K562 (cell line): Measurements from ENCODE around the gene RAB4B. TPM values are rescaled to one million over a fixed set of nuclear protein-coding genes. Genes with fewer than 3 reads are reported as not detected.
"Not testable (repeated sequence)": the region's sequence is repeated elsewhere in the genome, so short reads cannot be mapped to it uniquely, and the experiment has no call there.

ENCODE experiments used
- ATF1 ChIP-seq, 2 experiments: fragments of 450-650 bp in 1 of 2; IDR thresholded peaks; 2 replicates each; pipeline ENCODE4 v1.6.1; 2016; ENCODE audit warnings: missing compliant biosample characterization in 1 of 2, missing genetic modification characterization in 1 of 2
- BACH1 ChIP-seq: fragments of 200-800 bp; sonication (Bioruptor generic); IDR thresholded peaks from 2 replicates; pipeline ENCODE4 v1.6.1; 2016; ENCODE audit warnings: missing genetic modification characterization, missing compliant biosample characterization
- CBFA2T2 ChIP-seq: fragments of 450-650 bp; conservative IDR thresholded peaks from 2 replicates; pipeline ENCODE4 v1.6.1; 2017; ENCODE audit warnings: mild to moderate bottlenecking
- CBX3 ChIP-seq, 2 experiments: IDR thresholded peaks; 1 replicate in 1 of 2; 2 replicates in 1 of 2; pipeline ENCODE4 v1.6.1; 2012; ENCODE audit warnings: inconsistent platforms in 2 of 2, low read length in 2 of 2, borderline replicate concordance in 1 of 2, control low read depth in 1 of 2
- FOXA3 ChIP-seq, 2 experiments: fragments of 450-650 bp in 1 of 2; sonication (generic) in 1 of 2; formaldehyde crosslinking; IDR thresholded peaks in 1 of 2; conservative IDR thresholded peaks in 1 of 2; 2 replicates each; pipeline versions ENCODE4 v1.4.0 to v1.8.0; 2020 to 2022; ENCODE audit warnings: mild to moderate bottlenecking in 2 of 2, missing genetic modification reagents in 1 of 2
- KDM1A ChIP-seq, 2 experiments: fragments of 450-650 bp; IDR thresholded peaks; 2 replicates each; pipeline ENCODE4 v1.6.1; 2016; ENCODE audit warnings: mild to moderate bottlenecking in 2 of 2
- L3MBTL2 ChIP-seq: fragments of 450-650 bp; IDR thresholded peaks from 2 replicates; pipeline ENCODE4 v1.6.1; 2016; ENCODE audit warnings: mild to moderate bottlenecking, moderate library complexity
- MBD2 ChIP-seq: sonication (generic); IDR thresholded peaks from 2 replicates; pipeline ENCODE4 v1.6.1; 2016; ENCODE audit warnings: low read depth, borderline replicate concordance
- NCOA1 ChIP-seq: fragments of 450-650 bp; IDR thresholded peaks from 2 replicates; pipeline ENCODE4 v1.6.1; 2016; ENCODE audit warnings: low read depth
- NR2C1 ChIP-seq, 2 experiments: fragments of 450-650 bp; IDR thresholded peaks; 2 replicates each; pipeline ENCODE4 v1.6.1; 2017; ENCODE audit warnings: mild to moderate bottlenecking in 2 of 2, antibody characterized with exemption in 1 of 2, inconsistent platforms in 1 of 2, missing compliant biosample characterization in 1 of 2, missing genetic modification characterization in 1 of 2
- PHF20 ChIP-seq: fragments of 450-650 bp; IDR thresholded peaks from 2 replicates; pipeline ENCODE4 v1.6.1; 2018; ENCODE audit not compliant: partially characterized antibody
- PKNOX1 ChIP-seq: fragments of 450-650 bp; IDR thresholded peaks from 2 replicates; pipeline ENCODE4 v1.6.1; 2016
- TEAD1 ChIP-seq, 2 experiments: fragments of 450-650 bp in 1 of 2; sonication (generic) in 1 of 2; formaldehyde crosslinking; IDR thresholded peaks; 2 replicates each; pipeline versions ENCODE4 v1.4.0 to v1.8.0; 2020 to 2022; ENCODE audit warnings: mild to moderate bottlenecking in 2 of 2, missing genetic modification reagents in 1 of 2
- UBTF ChIP-seq, 2 experiments: IDR thresholded peaks; 2 replicates each; pipeline ENCODE4 v1.6.1; 2012; ENCODE audit warnings: improper control_type of control experiment in 2 of 2, low read depth in 2 of 2, low read length in 2 of 2, borderline replicate concordance in 1 of 2
- ZFP91 ChIP-seq: sonication (generic); formaldehyde crosslinking; IDR thresholded peaks from 2 replicates; pipeline ENCODE4 v1.8.0; 2022; ENCODE audit warnings: mild to moderate bottlenecking, missing genetic modification reagents
- ZNF174 ChIP-seq: fragments of 250-450 bp; sonication (Bioruptor Pico); IDR thresholded peaks from 2 replicates; pipeline ENCODE4 v1.4.0; 2020; ENCODE audit warnings: mild to moderate bottlenecking
- ZNF589 ChIP-seq: fragments of 200-800 bp; sonication (Bioruptor generic); IDR thresholded peaks from 2 replicates; pipeline ENCODE4 v1.6.1; 2016; ENCODE audit warnings: low read depth, missing genetic modification characterization, missing compliant biosample characterization
- ZNF668 ChIP-seq: fragments of 250-450 bp; sonication (Bioruptor Pico); IDR thresholded peaks from 2 replicates; pipeline ENCODE4 v1.8.0; 2022; ENCODE audit warnings: mild to moderate bottlenecking, inconsistent platforms
- ZNF79 ChIP-seq: fragments of 250-450 bp; sonication (Bioruptor Pico); IDR thresholded peaks from 2 replicates; pipeline ENCODE4 v1.4.0; 2020; ENCODE audit warnings: low read depth, mild to moderate bottlenecking, moderate library complexity
- polyA plus RNA-seq, 8 experiments: library from polyadenylated mRNA; depleted of rRNA in 4 of 8; stranded (reverse) in 5 of 8; unstranded in 3 of 8; fragments of >200 nt; fragmentation: Nextera tagmentation in 2 of 8; fragmentation: Illumina TruSeq in 1 of 8; extraction: Ambion mirVana in 2 of 8; extraction: Trizol in 1 of 8; gene quantifications; 2 replicates each; pipeline versions ENCODE4 v1.2.1 to v1.2.3, GENCODE V29; 2011 to 2014; ENCODE audit warnings: inconsistent platforms in 1 of 8, missing spikeins in 1 of 8
- total RNA-seq, 7 experiments: library from RNA; depleted of rRNA in 6 of 7; stranded (reverse); fragments of >200 nt in 6 of 7; fragmentation: Illumina TruSeq in 2 of 7; extraction: Trizol in 2 of 7; gene quantifications; 2 replicates each; pipeline versions ENCODE4 v1.2.1 to v1.2.3, GENCODE V29; 2011 to 2021; ENCODE audit warnings: low replicate concordance in 1 of 7
- TF ChIP-seq, protein P1 (sequence below): IDR thresholded peaks from 2 replicates; pipeline ENCODE4 v1.6.1; 2014; ENCODE audit warnings: antibody characterized with exemption

Gene RAB4B
- total and polyA plus RNA-seq, 9 of the 15 experiments (the other 6 are each of a cell fraction or from before 2014, with no cell fraction given), result 0.28 to 20.4 (median 9.0) TPM

GRCh38 chr19:40822704-40823553, 44.9 kb downstream of the RAB4B start (continued):
- TF ChIP-seq TEAD1 (CRISPR knock-in tag; IDR thresholded peaks at IDR 0.05), result peak; percentile 93 to 97
- TF ChIP-seq L3MBTL2, result peak; percentile 94
- TF ChIP-seq, protein P1, sequence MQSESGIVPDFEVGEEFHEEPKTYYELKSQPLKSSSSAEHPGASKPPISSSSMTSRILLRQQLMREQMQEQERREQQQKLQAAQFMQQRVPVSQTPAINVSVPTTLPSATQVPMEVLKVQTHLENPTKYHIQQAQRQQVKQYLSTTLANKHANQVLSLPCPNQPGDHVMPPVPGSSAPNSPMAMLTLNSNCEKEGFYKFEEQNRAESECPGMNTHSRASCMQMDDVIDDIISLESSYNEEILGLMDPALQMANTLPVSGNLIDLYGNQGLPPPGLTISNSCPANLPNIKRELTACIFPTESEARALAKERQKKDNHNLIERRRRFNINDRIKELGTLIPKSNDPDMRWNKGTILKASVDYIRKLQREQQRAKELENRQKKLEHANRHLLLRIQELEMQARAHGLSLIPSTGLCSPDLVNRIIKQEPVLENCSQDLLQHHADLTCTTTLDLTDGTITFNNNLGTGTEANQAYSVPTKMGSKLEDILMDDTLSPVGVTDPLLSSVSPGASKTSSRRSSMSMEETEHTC, result peak; percentile 49; the same call in 1 of the 2 replicates
- 0 out of 2 replicates have a peak, but pooled peaks have one; percentile 46 for TF ChIP-seq ZFP91
- 0 out of 2 replicates have a peak, but pooled peaks have one; percentile 42 for TF ChIP-seq ZNF79 (CRISPR knock-in tag)
- TF ChIP-seq FOXA3 (CRISPR knock-in tag; conservative IDR thresholded peaks at IDR 0.05 in 1 of 2, IDR thresholded peaks at IDR 0.05 in 1 of 2), result peak; percentile 26 to 75; a peak in 2 of 4 replicates
- not testable (repeated sequence) for TF ChIP-seq ATF1 (CRISPR knock-in tag; IDR thresholded peaks at IDR 0.05); NR2C1 (IDR thresholded peaks at IDR 0.05)
- peak; percentile 59; the same call in 1 of the 2 replicates for TF ChIP-seq ATF1 (tag; IDR thresholded peaks at IDR 0.05)
- TF ChIP-seq NR2C1 (tag; IDR thresholded peaks at IDR 0.05), result peak; percentile 82
- TF ChIP-seq PKNOX1, result peak; percentile 56; the same call in 1 of the 2 replicates
- TF ChIP-seq UBTF (IDR thresholded peaks at IDR 0.05; ENCODE audit: borderline replicate concordance in 1 of 2, low read depth in 2 of 2, low read length in 2 of 2), result 0 out of 4 replicates have a peak, but pooled peaks of 1 of the 2 experiments have one; percentile 41
- peak; percentile 76; the same call in 1 of the 2 replicates for TF ChIP-seq MBD2
- peak; percentile 38; the same call in 1 of the 2 replicates for TF ChIP-seq ZNF589
- 0 out of 3 replicates have a peak, but pooled peaks of 1 of the 2 experiments have one; percentile 35 for TF ChIP-seq CBX3 (IDR thresholded peaks at IDR 0.05; ENCODE audit: borderline replicate concordance in 1 of 2, low read length in 2 of 2)
- TF ChIP-seq KDM1A (IDR thresholded peaks at IDR 0.05), result peak; percentile 94 to 97
- peak; percentile 80 for TF ChIP-seq BACH1 (tag)
- TF ChIP-seq PHF20, result peak; percentile 21
- peak; percentile 80 for TF ChIP-seq NCOA1
- 0 out of 2 replicates have a peak, but pooled peaks have one; percentile 5 for TF ChIP-seq ZNF174 (CRISPR knock-in tag)
- TF ChIP-seq ZNF668 (CRISPR knock-in tag), result peak; percentile 56; the same call in 1 of the 2 replicates
- peak; percentile 92 for TF ChIP-seq CBFA2T2
